ENCODE results near the gene ZMYND8.

The ZMYND8 gene

DNA sequence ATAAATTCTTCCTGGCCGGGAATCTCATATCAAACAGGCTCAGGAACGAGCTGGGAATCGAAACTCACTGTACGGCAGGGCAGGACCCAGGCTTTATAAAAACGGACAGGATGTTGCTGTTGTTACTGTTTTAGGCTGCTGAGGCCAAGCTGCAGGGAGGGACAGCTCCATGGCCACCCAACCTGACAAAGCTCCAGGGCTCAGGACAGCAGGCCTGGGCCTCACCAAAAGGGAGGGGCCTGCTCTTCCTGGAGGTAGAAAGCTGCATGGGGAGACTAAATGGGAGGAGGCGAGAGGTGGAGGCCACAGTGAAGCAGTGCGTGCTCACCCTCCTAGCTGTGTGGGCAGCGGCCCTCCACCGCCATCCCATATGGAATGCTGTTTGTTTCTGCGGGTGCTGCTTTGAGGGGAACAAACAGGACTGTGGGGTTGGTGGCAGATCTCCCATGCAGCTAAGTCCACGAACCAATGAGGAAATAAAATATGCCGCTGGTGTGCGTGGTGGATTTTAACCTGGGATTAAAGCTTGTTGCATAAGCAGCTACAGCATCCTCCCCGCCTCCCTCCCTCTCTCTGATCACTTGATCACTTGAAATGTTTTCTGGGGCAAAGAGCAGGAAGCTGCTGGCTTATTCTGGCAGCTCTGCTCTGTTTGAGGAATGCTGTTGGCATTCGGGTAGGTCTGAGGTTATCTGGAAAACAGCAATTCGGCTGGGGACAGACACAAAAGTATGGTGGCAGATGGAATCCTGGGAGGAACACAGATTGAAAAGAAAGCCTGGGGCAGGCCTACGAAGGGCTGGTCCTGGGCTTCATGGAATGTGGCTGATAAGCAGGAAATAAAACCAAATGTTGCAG, 2.4 kb upstream of the ZMYND8 start:
- Histone ChIP-seq H3K9ac (ENCODE audit: low read length) (no peak overlapping the region), H3K9me3 (replicated peaks; ENCODE audit: insufficient read depth, low read length) (no peaks in the 10 kb centered on the region), H2AFZ (ENCODE audit: low read length) (no peak overlapping the region), H3K79me2 (ENCODE audit: low read length) (peaks cover 27% of the 10 kb centered on the region), H3K4me3 (ENCODE audit: low read length) (no peak overlapping the region), H3K27ac (ENCODE audit: low read length) (no peak overlapping the region), H3K9me2 (replicated peaks; ENCODE audit: insufficient read depth, low read length) (no peaks in the 10 kb centered on the region), H3K27me3 (replicated peaks; ENCODE audit: insufficient read depth, low read length) (no peaks in the 10 kb centered on the region), H3F3A (ENCODE audit: insufficient read depth, low read length) (peaks cover 13% of the 10 kb centered on the region; the same call in 1 of the 2 replicates), H3K4me1 (ENCODE audit: low read length) (peaks cover 12% of the 10 kb centered on the region), H3K36me3 (replicated peaks; ENCODE audit: insufficient read depth, low read length) (no peaks in the 10 kb centered on the region), H4K20me1 (ENCODE audit: insufficient read depth, low read length) (no peaks in the 10 kb centered on the region), H3K4me2 (ENCODE audit: low read depth, low read length) (no peak overlapping the region)
- TF ChIP-seq, protein P1, sequence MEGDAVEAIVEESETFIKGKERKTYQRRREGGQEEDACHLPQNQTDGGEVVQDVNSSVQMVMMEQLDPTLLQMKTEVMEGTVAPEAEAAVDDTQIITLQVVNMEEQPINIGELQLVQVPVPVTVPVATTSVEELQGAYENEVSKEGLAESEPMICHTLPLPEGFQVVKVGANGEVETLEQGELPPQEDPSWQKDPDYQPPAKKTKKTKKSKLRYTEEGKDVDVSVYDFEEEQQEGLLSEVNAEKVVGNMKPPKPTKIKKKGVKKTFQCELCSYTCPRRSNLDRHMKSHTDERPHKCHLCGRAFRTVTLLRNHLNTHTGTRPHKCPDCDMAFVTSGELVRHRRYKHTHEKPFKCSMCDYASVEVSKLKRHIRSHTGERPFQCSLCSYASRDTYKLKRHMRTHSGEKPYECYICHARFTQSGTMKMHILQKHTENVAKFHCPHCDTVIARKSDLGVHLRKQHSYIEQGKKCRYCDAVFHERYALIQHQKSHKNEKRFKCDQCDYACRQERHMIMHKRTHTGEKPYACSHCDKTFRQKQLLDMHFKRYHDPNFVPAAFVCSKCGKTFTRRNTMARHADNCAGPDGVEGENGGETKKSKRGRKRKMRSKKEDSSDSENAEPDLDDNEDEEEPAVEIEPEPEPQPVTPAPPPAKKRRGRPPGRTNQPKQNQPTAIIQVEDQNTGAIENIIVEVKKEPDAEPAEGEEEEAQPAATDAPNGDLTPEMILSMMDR (IDR thresholded peaks at IDR 0.05; ENCODE audit: low read length): no peak
- TF ChIP-seq EZH2phosphoT487 (IDR thresholded peaks at IDR 0.05; ENCODE audit: low read length) (no peak), EZH2 (optimal IDR thresholded peaks at IDR 0.05; ENCODE audit: low read depth, low read length) (no peak)
- DNase-seq: no peak

DNA sequence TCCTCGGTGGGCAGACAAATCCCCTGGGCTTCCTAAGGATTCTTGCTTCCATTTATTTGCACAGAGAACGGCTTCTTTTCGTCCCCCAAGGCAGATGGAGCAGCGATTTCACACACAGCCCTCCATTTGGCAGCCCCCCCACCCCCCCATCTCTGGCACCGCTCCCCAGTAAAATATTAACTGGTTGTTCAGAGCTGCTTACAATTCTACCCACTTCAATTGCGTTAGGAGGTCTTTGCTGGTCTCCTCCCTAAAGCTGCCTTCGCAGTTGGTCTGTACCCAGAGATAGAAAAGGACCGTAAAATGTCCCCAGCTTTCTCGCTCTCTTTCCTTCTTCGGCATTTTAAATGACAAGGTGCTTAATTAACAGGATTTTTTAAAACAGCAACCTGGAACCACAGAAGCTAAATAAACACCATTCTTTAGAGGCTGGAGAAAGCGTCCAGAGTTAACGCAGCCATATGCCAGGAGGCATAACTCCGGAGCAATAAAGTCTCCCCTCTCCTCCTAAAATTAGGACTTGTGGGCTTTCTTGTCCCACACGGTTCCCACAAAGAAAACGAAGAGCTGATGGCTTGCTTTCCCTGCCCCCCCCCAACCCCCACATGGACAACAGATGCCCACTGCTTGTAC, 1.7 kb upstream of the ZMYND8 start:
- Histone ChIP-seq H3K9ac (ENCODE audit: low read length) (peak overlapping the region; percentile 91; the same call in 1 of the 2 replicates), H3K4me3 (ENCODE audit: low read length) (no peak overlapping the region; the same call in 1 of the 2 replicates), H3K36me3 (replicated peaks; ENCODE audit: insufficient read depth, low read length) (no peaks in the 10 kb centered on the region), H3F3A (ENCODE audit: insufficient read depth, low read length) (peaks cover 19% of the 10 kb centered on the region), H3K79me2 (ENCODE audit: low read length) (peaks cover 35% of the 10 kb centered on the region), H3K4me1 (ENCODE audit: low read length) (peaks cover 12% of the 10 kb centered on the region), H3K9me3 (replicated peaks; ENCODE audit: insufficient read depth, low read length) (no peaks in the 10 kb centered on the region), H4K20me1 (ENCODE audit: insufficient read depth, low read length) (no peaks in the 10 kb centered on the region), H3K27ac (ENCODE audit: low read length) (peak overlapping the region; percentile 97; the same call in 1 of the 2 replicates), H3K9me2 (replicated peaks; ENCODE audit: insufficient read depth, low read length) (no peaks in the 10 kb centered on the region), H3K27me3 (replicated peaks; ENCODE audit: insufficient read depth, low read length) (no peaks in the 10 kb centered on the region), H2AFZ (ENCODE audit: low read length) (peak overlapping the region; percentile 90), H3K4me2 (ENCODE audit: low read depth, low read length) (peak overlapping the region; percentile 83; the same call in 1 of the 2 replicates)
- TF ChIP-seq EZH2 (optimal IDR thresholded peaks at IDR 0.05; ENCODE audit: low read depth, low read length): no peak
- no peak for TF ChIP-seq EZH2phosphoT487 (IDR thresholded peaks at IDR 0.05; ENCODE audit: low read length)
- TF ChIP-seq, protein P1 (IDR thresholded peaks at IDR 0.05; ENCODE audit: low read length): no peak
- no peak for DNase-seq

DNA sequence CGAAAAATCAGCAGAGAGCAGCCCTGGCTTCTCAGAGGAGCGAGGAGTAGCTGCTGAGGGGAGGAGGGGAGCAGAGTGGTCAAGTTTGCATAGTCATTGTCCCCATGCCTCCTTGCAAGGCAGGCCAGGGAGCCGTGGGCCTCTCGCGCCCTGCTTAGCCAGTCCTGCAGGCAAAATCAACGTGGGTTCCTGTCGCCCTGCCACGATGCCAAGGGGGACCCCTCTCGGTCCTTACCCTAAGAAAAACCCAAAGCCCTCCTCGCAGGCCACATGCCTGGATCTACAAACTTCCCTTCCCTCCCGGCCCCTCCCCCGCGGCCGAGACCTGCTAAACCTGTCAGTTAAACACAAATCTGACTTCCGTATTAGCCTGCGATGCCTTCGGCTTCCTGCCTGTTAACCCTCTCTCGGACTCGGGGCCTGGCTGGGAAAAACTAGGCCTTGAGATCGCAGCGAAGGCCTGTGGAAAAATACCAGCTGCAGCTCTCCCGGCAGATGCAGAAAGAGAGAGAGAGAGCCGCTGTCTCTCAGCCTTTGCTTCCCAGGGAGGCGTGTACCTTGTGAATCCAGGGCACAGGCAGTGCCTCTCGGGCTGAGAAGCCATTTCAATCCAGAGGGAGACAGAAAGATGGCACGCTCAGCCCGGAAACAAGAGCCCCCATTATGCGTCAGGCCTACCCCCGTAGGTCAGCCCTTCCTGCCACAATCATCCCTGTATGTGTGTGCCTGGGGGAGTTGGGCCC, 968 bp upstream of the ZMYND8 start:
- H3K79me2 ChIP-seq (ENCODE audit: low read length): peaks cover 42% of the 10 kb centered on the region
- H3K4me3 ChIP-seq (ENCODE audit: low read length): peak overlapping the region; percentile 64
- peak; percentile 76 for DNase-seq
- no peaks in the 10 kb centered on the region for H3K27me3 ChIP-seq (replicated peaks; ENCODE audit: insufficient read depth, low read length)
- H3K27ac ChIP-seq (ENCODE audit: low read length): peak overlapping the region; percentile 97
- H3K9me2 ChIP-seq (replicated peaks; ENCODE audit: insufficient read depth, low read length): no peaks in the 10 kb centered on the region
- TF ChIP-seq EZH2 (optimal IDR thresholded peaks at IDR 0.05; ENCODE audit: low read depth, low read length): no peak
- TF ChIP-seq EZH2phosphoT487 (IDR thresholded peaks at IDR 0.05; ENCODE audit: low read length): no peak
- TF ChIP-seq, protein P1 (IDR thresholded peaks at IDR 0.05; ENCODE audit: low read length): no peak
- H2AFZ ChIP-seq (ENCODE audit: low read length): peak overlapping the region; percentile 90
- H3K9me3 ChIP-seq (replicated peaks; ENCODE audit: insufficient read depth, low read length): no peaks in the 10 kb centered on the region
- peaks cover 26% of the 10 kb centered on the region for H3F3A ChIP-seq (ENCODE audit: insufficient read depth, low read length)
- peak overlapping the region; percentile 91 for H3K9ac ChIP-seq (ENCODE audit: low read length)
- peaks cover 12% of the 10 kb centered on the region for H3K4me1 ChIP-seq (ENCODE audit: low read length)
- H4K20me1 ChIP-seq (ENCODE audit: insufficient read depth, low read length): no peaks in the 10 kb centered on the region
- no peaks in the 10 kb centered on the region for H3K36me3 ChIP-seq (replicated peaks; ENCODE audit: insufficient read depth, low read length)
- H3K4me2 ChIP-seq (ENCODE audit: low read depth, low read length): peak overlapping the region; percentile 83
